Uterus (tissue), 4 donors: ENCODE results near the gene ATP7B. TPM values are rescaled to one million over a fixed set of nuclear protein-coding genes. Genes with fewer than 3 reads are reported as not detected.
"Not testable (repeated sequence)": the region's sequence is repeated elsewhere in the genome, so short reads cannot be mapped to it uniquely, and the experiment has no call there.

Source experiments
- DNase-seq, 2 donors: peaks; one replicate each; pipeline ENCODE4 v3.0.0-alpha.2; 2019 to 2020
- H3K27ac ChIP-seq, 2 donors: fragments of 200-600 bp; sonication (generic); 1 replicate in 1 of 2; 2 replicates in 1 of 2; pipeline ENCODE4 v1.5.1; 2016 to 2018
- H3K27me3 ChIP-seq, 2 donors: fragments of 200-600 bp; sonication (generic); one replicate each; pipeline ENCODE4 v1.5.1; 2018 to 2019; ENCODE audit warnings: control low read depth in 1 of 2
- H3K36me3 ChIP-seq, 2 donors: fragments of 200-600 bp; sonication (generic); one replicate each; pipeline ENCODE4 v1.5.1; 2019; ENCODE audit warnings: control low read depth in 1 of 2
- H3K4me1 ChIP-seq, 2 donors: fragments of 200-600 bp; sonication (generic); one replicate each; pipeline ENCODE4 v1.5.1; 2018 to 2019; ENCODE audit warnings: control low read depth in 1 of 2
- H3K4me3 ChIP-seq, 2 donors: fragments of 200-600 bp; sonication (generic); 1 replicate in 1 of 2; 2 replicates in 1 of 2; pipeline ENCODE4 v1.5.1; 2018 to 2019; ENCODE audit warnings: mild to moderate bottlenecking in 1 of 2
- H3K9me3 ChIP-seq, 2 donors: fragments of 200-600 bp; sonication (generic); one replicate each; pipeline ENCODE4 v1.5.1; 2019; ENCODE audit warnings: control low read depth in 1 of 2
- CTCF ChIP-seq, 4 experiments: fragments of 200-600 bp in 2 of 4; fragments of 450-650 bp in 2 of 4; sonication (generic) in 2 of 4; IDR thresholded peaks; one replicate each; pipeline ENCODE4 v1.5.1; 2016 to 2019; ENCODE audit warnings: antibody characterized with exemption in 4 of 4, mild to moderate bottlenecking in 2 of 4, moderate library complexity in 1 of 4
- POLR2A ChIP-seq, 2 donors: fragments of 450-650 bp; IDR thresholded peaks; one replicate each; pipeline ENCODE4 v1.6.1; 2016; ENCODE audit warnings: antibody characterized with exemption in 2 of 2, mild to moderate bottlenecking in 1 of 2, moderate library complexity in 1 of 2
- intact Hi-C: fragments of 100-400 bp; cut with DNase I; formaldehyde crosslinking; loops from one replicate; pipeline ENCODE4 v1.15.1; 2023; ENCODE audit warnings: low total_unique reads
- total RNA-seq, 4 donors: library from RNA; depleted of rRNA in 3 of 4; stranded (reverse); fragments of >200 nt in 3 of 4; gene quantifications; one replicate each; pipeline versions ENCODE4 v1.1.0 to v1.2.4, GENCODE V29; 2014 to 2023
- donor health status: DM: yes; HTN: yes; CAD: no.

The ATP7B gene
- total RNA-seq, 4 donors from 2014 or later = 9.2 to 16.2 (median 9.9) TPM

DNA sequence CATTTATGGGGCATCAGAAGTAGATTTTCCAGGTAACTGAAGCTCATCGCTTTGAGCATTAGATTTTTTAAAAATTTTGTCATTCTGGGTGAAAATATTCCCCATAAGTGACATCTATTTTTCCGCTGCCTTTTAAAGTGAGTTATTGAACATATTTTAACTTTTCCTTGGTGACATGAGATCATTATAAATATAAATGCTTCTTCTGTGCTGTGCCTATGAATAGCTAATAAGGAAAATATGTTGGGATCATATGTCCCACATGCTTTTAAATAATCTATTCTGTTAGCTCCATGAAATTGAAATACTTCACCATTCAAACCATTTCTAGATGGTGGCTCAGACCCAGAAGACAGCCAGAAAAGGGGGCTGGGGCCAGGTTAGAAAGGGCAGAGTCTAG lies 14.1 kb downstream of the ATP7B start:
- Histone ChIP-seq H3K4me1 (no peaks in the 10 kb centered on the region), H3K27me3 (no peaks in the 10 kb centered on the region), H3K9me3 (no peaks in the 10 kb centered on the region), H3K4me3 (no peak overlapping the region), H3K27ac (no peak overlapping the region), H3K36me3 (no peaks in the 10 kb centered on the region)
- no peak for TF ChIP-seq CTCF (IDR thresholded peaks at IDR 0.05)
- TF ChIP-seq POLR2A (IDR thresholded peaks at IDR 0.05) = no peak
- intact Hi-C loops = no loop called here
- DNase-seq = no peak

DNA sequence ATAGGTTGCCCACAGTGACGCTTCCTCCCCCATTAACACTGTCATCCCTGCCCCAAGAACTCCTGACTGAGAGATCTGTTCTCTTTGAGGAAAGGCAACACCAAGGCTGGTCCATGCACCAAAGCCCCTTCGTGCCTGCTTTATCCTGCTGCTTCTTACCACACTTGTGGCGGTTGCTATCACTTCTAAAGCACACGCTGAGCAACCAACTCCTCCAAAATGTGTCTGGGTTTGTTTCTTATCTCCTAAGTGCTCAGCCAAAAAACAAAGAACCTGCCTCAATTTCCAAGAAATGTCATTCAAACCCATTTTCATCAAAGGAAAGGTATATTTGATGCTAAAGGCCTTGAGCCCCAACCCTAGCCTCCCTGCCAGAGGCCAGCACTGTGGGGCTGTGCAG lies 14.6 kb downstream of the ATP7B start:
- Histone ChIP-seq H3K27ac (no peak overlapping the region), H3K36me3 (no peaks in the 10 kb centered on the region), H3K4me1 (no peaks in the 10 kb centered on the region), H3K27me3 (no peaks in the 10 kb centered on the region), H3K9me3 (no peaks in the 10 kb centered on the region), H3K4me3 (no peak overlapping the region)
- intact Hi-C loops = no loop called here
- no peak for DNase-seq
- TF ChIP-seq POLR2A (IDR thresholded peaks at IDR 0.05) (no peak), CTCF (IDR thresholded peaks at IDR 0.05) (no peak)

DNA sequence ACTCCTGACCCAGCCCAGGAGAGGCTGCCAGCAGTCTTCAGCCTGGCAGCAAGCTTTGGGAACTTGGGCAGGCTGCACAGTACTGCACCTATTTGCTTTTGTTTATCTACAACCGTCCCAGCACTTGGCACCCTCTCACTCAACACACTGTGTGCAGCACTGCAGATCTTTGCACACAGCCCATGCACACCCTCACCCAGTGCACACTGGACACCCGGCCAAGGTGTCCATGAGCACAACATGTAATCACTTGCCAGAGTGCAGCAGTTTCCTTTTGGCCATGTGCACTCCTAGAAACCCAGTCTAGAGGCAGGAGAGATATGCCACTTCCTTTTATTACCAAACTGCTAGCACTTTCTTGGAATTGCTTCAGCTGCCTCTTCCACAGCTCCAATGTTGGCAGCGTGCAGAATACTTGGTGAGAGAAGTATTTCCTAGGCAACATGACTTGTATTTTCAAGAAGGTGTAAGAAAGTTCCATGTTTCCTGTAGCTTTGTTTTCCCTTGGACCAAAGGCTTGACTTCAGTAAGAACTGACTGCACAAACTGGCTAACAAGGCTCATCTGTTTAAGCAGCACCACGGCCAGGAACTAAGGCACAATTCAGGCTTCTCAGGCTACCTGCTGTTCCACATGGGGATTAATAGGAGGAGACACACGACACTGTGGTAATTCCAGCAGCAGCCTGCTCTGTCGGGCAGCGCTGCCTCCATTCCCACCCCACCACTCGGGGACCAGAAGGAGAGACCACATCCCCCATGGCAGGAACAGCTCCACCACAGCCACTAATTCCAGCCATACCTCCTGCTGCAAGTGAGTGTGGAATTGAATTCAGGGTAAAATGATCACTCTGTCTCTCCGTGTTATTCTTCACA lies 15.3 kb downstream of the ATP7B start:
- H3K4me1 ChIP-seq = no peaks in the 10 kb centered on the region
- H3K27ac ChIP-seq = no peak overlapping the region
- intact Hi-C loops = no loop called here
- H3K36me3 ChIP-seq = no peaks in the 10 kb centered on the region
- DNase-seq = no peak
- H3K9me3 ChIP-seq = no peaks in the 10 kb centered on the region
- H3K27me3 ChIP-seq = no peaks in the 10 kb centered on the region
- TF ChIP-seq CTCF (IDR thresholded peaks at IDR 0.05) = no peak
- no peak for TF ChIP-seq POLR2A (IDR thresholded peaks at IDR 0.05)
- H3K4me3 ChIP-seq = no peak overlapping the region

GRCh38 chr13:51993713-51994112 lies 17.5 kb downstream of the ATP7B start:
- TF ChIP-seq CTCF (IDR thresholded peaks at IDR 0.05) (no peak), POLR2A (IDR thresholded peaks at IDR 0.05) (no peak)
- Histone ChIP-seq H3K4me1 (no peaks in the 10 kb centered on the region), H3K36me3 (no peaks in the 10 kb centered on the region), H3K27me3 (no peaks in the 10 kb centered on the region), H3K4me3 (no peak overlapping the region), H3K27ac (no peak overlapping the region), H3K9me3 (no peaks in the 10 kb centered on the region)
- no peak for DNase-seq
- intact Hi-C loops = no loop called here

- intact Hi-C loops = no loop called here
Observed at GRCh38 chr13:51988988-51989618, 22.1 kb downstream of the ATP7B start.

GRCh38 chr13:51984904-51985303 lies 26.3 kb downstream of the ATP7B start:
- H3K27me3 ChIP-seq, intact Hi-C loops: not testable (repeated sequence)

More at GRCh38 chr13:51988988-51989618, 22.1 kb downstream of the ATP7B start:
- no peak overlapping the region for H3K27ac ChIP-seq
- no peaks in the 10 kb centered on the region for H3K9me3 ChIP-seq
- no peaks in the 10 kb centered on the region for H3K27me3 ChIP-seq
- TF ChIP-seq CTCF (IDR thresholded peaks at IDR 0.05) (no peak), POLR2A (IDR thresholded peaks at IDR 0.05) (no peak)
- H3K4me1 ChIP-seq = no peaks in the 10 kb centered on the region
- DNase-seq = no peak
- H3K4me3 ChIP-seq = no peak overlapping the region
- H3K36me3 ChIP-seq = no peaks in the 10 kb centered on the region

DNA sequence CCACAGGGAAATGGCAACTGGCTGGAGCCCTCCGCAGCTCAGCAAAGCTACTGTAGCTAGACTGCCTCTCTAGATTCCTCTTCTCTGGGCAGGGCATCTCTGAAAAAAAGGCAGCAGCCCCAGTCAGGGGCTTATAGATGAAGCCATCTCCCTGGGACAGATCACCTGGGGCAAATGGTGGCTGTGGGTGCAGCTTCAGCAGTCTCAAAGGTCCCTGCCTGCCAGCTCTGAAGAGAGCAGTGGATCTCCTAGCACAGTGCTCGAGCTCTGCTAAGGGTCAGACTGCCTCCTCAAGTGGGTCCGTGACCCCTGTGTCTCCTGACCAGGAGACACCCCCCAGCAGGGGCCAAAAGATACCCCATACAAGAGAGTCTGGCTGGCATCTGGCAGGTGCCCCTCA lies 28.0 kb downstream of the ATP7B start:
- H3K4me1 ChIP-seq, H3K9me3 ChIP-seq, intact Hi-C loops, H3K27me3 ChIP-seq, H3K4me3 ChIP-seq, H3K27ac ChIP-seq, DNase-seq, H3K36me3 ChIP-seq: not testable (repeated sequence)

More at GRCh38 chr13:51984904-51985303, 26.3 kb downstream of the ATP7B start:
- H3K4me1 ChIP-seq, H3K9me3 ChIP-seq, H3K36me3 ChIP-seq, H3K27ac ChIP-seq, DNase-seq, H3K4me3 ChIP-seq: not testable (repeated sequence)
